HEK293 (cell line): Measurements from ENCODE around the gene CDKAL1.

Experiments used
- CTCF ChIP-seq: fragments of 450-650 bp; formaldehyde crosslinking; IDR thresholded peaks from 2 replicates; pipeline ENCODE4 v1.5.1; 2016; ENCODE audit warnings: missing biosample characterization, missing genetic modification characterization
- MZF1 ChIP-seq: fragments of 450-650 bp; formaldehyde crosslinking; IDR thresholded peaks from 2 replicates; pipeline ENCODE4 v1.5.1; 2017; ENCODE audit warnings: missing biosample characterization, missing genetic modification characterization, borderline replicate concordance
- TCF7L2 ChIP-seq: IDR thresholded peaks from 2 replicates; pipeline ENCODE4 v1.6.1; 2011; ENCODE audit warnings: low read depth, mild to moderate bottlenecking, inconsistent platforms, low read length, moderate library complexity, borderline replicate concordance
- ZNF274 ChIP-seq, 2 experiments: fragments of 200-500 bp in 1 of 2; fragments of 450-650 bp in 1 of 2; sonication (Bioruptor generic) in 1 of 2; formaldehyde crosslinking in 1 of 2; IDR thresholded peaks; 2 replicates each; pipeline versions ENCODE4 v1.5.1 to v1.6.1; 2014 to 2016; ENCODE audit warnings: borderline replicate concordance in 1 of 2, inconsistent platforms in 1 of 2, low read length in 1 of 2, missing biosample characterization in 1 of 2, missing genetic modification characterization in 1 of 2
- ZNF335 ChIP-seq: fragments of 450-650 bp; formaldehyde crosslinking; conservative IDR thresholded peaks from 2 replicates; pipeline ENCODE4 v1.5.1; 2016; ENCODE audit warnings: missing biosample characterization, missing genetic modification characterization
- ZNF558 ChIP-seq: fragments of 450-650 bp; formaldehyde crosslinking; IDR thresholded peaks from 2 replicates; pipeline ENCODE4 v1.5.1; 2016; ENCODE audit warnings: missing biosample characterization, missing genetic modification characterization
- ZNF600 ChIP-seq: fragments of 450-650 bp; formaldehyde crosslinking; IDR thresholded peaks from 2 replicates; pipeline ENCODE4 v1.5.1; 2016; ENCODE audit warnings: missing biosample characterization, missing genetic modification characterization
- TF ChIP-seq, protein P1 (sequence below): fragments of 450-650 bp; formaldehyde crosslinking; IDR thresholded peaks from 2 replicates; pipeline ENCODE4 v1.5.1; 2016; ENCODE audit warnings: missing biosample characterization, missing genetic modification characterization

DNA sequence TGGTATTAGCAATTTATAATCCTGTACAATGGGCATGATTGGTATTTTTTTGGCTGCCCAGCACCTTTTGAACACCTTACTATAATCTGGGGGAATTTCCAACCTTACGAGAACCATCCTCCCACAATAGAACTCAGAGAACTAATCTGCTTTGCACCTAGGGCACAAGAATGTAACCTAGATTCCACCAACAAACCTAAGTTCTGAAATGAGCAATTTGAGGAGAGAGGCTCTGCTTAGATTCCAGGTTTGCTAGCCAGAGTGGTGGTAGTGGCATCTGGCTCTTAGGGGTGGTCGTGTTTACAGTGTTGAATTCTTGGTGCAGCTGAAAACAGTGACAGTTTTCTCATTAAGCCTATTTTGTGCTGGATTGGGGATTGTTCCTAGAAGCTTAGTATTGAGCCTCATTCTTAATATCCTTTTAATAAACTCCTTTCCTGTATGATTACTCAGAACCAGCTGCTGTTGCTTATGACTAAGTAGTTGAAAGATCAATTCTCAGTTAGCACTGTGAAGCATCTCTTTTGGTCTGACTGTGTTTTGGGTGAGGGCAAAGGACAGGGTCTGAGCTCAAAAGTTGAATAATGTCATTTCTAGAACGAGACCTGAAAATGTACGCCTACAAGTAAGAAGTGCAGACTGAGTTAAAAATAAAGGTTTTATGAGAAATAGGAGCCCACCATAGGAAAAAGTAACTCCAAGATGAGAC lies 385.6 kb downstream of the CDKAL1 start:
- TF ChIP-seq, protein P1, sequence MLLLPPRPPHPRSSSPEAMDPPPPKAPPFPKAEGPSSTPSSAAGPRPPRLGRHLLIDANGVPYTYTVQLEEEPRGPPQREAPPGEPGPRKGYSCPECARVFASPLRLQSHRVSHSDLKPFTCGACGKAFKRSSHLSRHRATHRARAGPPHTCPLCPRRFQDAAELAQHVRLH (tag by site-specific recombination): no peak
- TF ChIP-seq ZNF335 (tag by site-specific recombination) (no peak), CTCF (tag by site-specific recombination) (no peak), MZF1 (no peak), ZNF274 (IDR thresholded peaks at IDR 0.05; ENCODE audit: low read length) (no peak), ZNF274 (tag by site-specific recombination; IDR thresholded peaks at IDR 0.05; ENCODE audit: borderline replicate concordance) (no peak), ZNF558 (tag by site-specific recombination) (no peak), TCF7L2 (no peak), ZNF600 (tag by site-specific recombination) (no peak)
